Stimulated activated CD4-positive, alpha-beta T cell treated with anti-CD3 and anti-CD28 coated beads, TNF-alpha, amount 100 ng/mL, for 24 hours (primary cell): Measurements from ENCODE around the gene SPART.
"Not testable (repeated sequence)": the region's sequence is repeated elsewhere in the genome, so short reads cannot be mapped to it uniquely, and the experiment has no call there.

Source experiments
- DNase-seq, 3 experiments: peaks; one replicate each; pipeline ENCODE4 v3.0.0-alpha.2; 2020; ENCODE audit warnings: low read depth in 3 of 3

SPART gene

DNA sequence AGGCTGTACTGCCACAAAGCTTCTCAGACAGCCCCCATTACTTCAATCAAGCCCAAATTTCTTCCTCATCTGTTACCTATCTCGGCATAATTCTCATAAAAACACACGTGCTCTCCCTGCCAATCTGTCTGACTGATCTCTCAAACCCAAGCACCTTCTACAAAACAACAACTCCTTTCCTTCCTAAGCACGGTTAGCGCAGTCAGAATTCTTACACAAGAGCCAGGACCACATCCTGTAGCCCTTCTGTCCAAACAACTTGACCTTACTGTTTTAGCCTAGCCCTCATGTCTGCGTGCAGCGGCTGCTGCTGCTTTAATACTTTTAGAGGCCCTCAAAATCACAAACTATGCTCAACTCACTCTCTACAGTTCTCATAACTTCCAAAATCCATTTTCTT is 26.4 kb downstream of the SPART start:
- DNase-seq: not testable (repeated sequence)

DNA sequence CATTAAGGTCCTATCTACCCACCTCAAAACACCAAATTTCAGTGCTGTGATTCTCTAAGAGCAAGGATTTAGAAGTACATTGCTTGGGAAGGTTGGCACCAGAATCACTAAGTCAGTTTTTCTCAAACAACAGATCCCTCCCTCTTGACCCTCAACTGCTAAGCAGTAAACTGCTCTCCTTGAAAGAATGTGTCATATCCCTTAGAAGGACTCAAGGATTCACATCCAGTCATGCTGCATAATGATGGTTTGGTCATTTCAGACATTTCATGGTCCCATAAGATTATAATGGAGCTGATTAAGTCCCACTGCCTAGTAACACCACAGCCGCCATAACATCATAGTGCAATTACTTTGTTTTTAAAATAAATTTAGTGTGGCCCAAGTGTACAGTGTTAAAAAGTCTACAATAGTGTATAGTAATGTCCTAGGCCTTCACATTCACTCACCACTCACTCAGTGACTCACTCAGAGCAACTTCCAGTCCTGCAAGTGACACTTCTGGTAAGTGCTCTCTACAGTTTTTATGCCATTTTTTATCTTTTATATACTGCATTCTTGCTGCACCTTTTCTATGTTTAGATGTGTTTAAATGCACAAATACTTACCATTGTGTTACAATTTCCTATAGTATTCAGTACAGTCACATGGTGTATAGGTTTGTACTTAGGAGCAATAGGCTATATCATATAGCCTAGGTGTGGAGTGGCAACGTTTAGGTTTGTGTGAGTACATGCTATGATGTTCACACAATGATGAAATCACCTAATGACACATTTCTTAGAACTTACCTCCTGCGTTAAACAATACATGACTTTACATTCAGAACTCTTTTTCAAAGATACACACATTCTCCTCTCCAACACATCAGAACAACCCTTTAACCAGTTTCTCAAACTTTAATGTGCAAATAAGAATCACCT is 32.9 kb downstream of the SPART start:
- DNase-seq: no peak

DNA sequence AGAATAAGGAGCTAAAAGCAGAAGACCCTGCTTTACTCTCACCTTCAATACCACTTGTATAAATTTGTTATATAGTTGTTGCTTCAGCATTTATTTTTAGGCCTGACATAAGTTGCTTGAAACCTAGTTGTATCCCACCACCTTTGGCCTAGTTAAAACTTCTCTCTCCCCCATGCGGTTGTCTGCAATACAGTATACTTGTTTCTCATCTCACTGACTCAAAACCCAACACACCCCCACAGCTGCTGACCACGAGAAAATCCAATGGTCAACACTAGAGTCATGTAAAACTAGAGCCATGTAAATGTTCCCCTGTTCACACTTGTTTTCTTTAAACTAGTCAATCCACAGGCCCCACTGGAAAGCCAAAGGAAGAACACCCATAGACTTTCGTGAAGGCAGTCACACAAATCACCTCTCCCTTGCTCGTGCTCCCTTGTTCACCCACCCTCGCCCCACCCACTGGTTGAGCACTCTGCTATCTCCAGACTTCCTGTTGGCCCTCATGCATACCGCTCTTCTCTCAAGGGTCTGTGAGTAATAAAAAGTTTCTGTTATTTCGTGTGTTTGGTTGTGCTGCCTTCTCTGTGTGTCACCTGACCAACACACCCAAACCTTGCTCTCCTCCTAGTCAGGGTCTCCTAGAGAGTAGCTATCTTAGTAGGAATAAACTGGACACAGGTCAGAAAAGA is 35.6 kb downstream of the SPART start:
- DNase-seq: no peak

DNA sequence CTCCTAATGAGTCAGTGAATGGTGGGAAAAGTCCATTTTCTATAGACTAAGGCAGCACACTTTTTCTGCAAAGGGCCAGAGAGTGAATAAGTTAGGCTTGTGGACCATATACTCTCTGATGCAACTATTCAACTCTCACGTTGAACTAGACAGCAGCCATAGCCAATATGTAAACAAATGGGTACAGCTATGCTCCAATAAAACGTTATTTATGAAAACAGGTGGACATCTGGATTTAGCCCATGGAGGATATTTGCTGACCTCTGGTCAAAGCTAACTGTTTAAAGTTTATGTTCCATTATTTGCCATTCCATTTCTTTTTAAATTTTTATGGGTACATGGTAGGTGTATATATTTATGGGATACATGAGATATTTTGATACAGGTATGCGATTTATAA is 43.9 kb downstream of the SPART start:
- no peak for DNase-seq

DNA sequence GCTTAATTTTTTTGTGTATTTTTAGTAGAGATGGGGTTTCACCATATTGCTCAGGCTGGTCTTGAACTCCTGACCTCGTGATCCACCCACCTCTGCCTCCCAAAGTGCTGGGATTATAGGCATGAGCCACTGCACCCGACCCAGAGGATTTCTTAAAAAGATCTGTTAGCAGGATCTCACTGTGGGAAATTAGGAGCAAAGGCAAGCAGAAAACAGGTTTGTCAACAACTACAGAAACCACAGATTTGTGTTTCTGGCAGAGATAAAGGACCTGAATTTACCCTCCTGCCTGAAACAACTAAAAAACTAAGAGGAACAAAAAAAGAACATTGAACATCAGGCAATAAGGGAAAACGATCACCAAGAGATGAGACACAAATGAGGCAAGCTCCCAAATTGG is 46.7 kb downstream of the SPART start:
- DNase-seq: not testable (repeated sequence)

DNA sequence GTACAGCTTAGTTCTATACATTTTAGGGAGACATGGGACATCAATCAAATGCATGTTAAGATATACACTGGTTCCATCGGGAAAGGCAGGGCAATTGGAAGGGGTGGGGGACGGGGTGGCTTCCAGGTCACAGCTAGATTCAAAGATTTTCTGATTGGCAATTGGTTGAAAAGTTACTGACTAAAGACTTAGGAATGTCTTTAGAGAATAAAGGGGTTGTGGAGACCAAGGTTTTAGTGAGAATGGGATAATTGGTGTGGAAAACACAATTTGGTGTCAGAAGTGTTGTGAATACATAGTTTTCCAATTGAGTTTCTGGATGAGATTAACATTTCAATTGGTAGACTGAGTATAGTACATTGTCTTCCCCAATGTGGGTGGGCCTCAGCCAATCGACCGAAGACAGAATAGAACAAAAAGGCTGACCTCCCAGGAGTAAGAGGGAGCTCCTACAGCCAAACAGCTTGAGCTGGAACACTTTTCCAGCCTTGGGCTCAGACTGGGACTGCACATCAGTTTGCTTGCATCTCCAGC is 47.6 kb downstream of the SPART start:
- no peak for DNase-seq

DNA sequence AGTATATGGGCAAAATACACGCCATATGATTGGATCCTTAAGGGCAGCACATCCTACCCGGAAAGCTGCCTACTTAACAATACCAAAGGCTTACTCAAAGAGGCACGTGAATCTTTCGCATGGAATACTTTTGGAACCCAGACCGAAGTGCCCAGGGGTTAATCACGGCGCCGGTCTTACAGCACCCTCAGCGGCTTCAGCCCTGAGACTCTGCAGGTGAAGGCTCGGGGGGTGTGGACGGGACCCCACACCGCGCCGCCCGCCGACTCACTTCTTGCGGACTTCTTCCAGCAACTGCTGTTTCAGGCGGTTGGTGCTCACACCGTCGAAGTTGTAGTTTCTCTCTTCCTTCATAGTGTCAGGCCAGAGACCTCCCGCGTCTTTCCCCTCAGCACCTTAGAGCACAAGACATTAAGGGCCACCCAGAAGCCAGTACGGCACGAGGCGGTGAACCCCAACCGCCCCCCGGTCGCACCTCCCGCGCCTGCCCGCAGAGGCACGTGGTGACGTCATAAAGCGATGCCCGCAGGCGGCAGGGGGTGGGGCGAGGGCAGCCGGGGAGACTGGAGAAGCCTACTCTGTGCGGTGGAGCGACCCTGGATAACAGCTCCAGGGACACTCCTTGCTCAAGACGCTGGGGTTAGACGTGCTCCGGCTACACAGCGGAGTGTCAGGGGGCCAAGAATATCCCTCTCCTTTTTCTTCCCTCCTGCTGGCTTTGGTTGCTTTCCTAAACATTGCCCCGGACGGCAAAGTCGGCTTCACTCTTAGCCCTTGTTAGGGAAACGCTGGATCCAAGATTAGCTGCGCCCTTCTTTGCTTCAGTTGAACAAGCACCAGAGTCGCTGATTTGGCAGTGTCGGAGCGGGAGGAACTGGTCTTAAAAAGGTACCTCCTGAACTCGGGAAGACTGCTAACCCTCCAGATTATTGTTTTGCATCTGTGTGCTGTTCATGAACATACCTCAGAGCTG is 48.5 kb downstream of the SPART start, which contains the start of gene CCDC169:
TSS of gene CCDC169 (minus strand) at position 449 of the 973 bp plus-strand sequence. CDS start at position 354, 95 bp downstream.
- DNase-seq: peak; percentile 22 to 64 (median 42)

DNA sequence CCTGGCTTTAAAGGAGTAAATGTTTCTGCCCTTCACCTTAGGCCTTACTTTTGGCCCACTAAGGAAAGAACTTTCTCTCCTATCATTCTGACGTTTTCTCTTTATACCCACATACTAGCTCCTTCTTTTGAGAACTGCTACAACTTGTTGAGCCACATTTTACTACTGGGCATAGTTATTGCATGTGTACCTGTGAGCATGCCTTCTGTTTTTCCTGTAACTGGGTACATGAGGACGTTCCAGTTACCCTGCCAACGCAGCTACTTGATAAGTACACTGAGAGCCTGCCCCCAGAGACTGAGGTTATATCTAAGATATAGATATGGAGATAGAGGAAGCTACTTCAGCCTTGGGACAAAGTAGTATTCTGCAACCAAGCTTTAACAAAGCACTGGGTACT is 52.1 kb downstream of the SPART start:
- DNase-seq: no peak

DNA sequence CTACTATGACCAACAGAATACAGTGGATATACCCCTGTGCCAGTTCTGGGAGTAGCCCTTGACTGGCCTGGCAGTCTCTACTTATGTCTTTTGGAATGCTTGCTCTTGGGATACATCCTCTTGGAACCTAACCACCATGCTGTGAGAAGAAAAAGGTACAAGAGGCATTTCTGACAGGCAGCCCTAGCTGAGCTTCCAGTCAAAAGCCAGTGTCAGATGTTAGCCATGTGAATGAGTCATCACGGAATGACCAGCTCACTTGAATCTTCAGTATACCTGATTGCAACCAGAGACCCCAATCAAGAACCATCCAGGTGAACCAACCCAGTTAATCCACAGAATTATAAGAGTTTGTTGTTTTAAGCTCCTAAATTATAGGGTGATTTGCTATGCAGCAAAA is 52.7 kb downstream of the SPART start:
- no peak for DNase-seq

DNA sequence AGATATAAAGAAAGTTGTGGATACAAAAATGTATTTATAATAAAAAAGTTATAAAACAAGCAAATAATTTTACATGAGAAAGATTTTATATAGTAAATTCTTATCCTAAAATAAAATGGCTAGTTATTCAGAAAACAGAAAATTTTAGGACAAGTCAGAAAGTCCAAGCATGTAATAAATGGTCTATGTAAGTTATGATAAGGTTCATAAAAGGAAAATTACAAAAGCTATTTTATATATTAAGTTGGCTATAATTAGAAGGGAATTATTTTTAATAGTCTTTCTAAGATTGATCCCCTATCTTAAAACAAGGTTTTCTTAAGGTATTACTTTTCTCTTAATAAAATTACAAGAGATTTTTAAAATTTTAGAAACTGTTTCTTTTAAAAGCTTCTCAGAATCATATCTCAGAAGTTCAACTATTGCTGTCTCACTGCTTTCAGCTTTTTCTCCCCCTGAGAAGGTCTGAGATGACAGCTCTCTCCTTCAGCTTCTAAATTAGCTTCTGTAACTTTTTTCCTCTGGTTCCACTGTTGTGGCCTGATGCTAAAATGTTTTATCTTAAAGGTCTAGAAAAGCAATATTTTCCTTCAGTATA is 57.3 kb downstream of the SPART start:
- DNase-seq: no peak

DNA sequence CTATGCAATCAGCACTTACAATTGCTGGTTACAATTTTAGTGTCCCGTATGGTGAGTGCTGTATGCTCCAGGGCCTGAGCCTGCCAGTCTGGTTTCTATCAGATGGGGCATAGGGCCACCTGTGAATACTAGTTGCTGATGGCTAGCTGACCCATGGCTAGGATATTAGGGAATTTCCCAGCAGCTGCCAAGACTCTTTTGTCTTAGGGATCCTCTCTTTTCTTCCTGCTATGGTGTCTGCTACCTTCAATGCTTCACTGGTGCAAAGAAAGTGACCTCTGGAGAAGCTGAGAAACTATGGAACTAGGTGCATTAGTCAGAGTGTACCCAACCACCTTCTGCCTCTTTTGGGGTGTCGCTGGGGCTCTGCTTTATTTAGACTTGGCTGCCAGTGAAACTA is 60.2 kb downstream of the SPART start:
- no peak for DNase-seq

DNA sequence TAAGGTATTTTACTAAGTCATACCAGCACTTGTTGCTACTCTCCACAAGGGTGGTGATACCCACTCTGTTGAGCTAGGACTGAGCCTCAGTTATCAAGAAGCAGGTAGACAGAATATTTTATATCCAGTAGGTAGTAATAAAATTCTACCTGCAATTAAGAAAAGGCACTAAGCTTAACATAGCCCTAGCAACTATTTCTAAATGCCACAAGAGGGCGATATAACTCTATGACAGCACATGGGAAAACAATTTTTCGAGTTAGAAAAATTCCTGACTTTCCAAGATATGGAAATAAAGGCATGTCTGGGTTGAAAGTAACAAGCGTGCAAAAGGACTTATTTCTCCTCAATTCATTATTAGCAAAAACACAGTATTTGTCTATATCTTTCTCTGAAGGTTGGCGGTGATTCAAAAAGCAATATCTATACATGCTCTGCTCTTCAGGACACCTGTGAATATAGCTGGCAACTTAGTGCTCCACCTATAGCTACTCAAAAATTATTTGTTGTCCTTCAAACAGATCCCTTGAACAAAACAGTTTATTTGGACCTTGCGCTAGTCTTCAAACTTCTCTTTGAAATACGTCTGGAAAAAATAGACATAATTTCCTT is 63.3 kb downstream of the SPART start:
- DNase-seq: no peak

DNA sequence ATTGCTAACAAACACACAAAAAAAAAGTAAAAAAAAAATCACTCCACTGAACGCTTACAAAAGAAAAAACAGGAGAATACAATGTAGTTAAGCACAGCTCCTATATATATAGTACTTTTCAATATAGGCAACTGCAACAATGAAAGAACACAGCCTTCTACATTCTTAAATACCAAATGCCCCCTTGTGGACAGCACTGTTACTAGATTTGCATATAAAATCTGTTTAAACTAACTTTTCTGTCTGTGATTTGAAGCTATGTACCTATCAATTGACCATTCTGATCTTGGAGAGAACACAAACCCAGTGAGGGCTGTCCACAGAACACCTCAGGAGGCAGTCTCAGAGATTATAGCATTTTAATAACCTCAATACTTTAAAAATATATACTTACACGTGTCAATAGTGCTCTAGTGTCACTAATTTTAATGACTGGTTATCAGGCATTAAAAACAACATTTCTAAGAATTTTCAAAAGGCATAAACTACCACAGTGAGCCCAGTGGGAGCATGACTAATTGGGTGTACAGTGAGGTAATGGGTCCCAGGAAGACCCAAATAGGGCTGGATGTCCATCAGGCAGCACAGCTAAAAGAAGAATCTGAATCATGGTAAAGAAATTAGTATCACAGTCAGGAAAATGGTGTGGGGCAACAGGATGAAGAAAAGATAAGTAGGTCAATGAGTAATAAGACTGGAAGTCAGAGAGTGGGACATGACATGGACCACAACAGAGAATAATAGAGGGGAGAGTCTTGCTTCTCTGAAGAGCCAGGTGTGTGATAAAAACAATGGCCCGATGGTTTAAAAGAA is 70.8 kb downstream of the SPART start:
- no peak for DNase-seq

DNA sequence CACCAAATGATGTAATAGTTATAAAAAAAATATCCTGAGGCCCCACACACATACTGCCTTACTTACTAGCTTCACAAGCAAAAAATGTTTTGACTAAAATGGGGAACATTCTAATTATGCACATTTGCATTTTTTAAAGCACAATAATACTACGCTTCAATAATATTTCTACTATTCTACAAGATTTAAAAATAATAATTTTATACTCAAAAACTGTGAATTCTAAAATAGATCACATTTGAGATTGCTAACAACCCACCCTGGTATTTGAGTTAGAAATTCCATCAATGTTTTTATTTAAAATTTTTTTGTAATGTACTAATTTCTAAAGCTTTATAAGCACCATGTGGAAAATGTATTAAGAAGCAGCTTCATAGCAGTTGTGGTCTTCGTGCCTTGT is 72.8 kb downstream of the SPART start:
- no peak for DNase-seq

DNA sequence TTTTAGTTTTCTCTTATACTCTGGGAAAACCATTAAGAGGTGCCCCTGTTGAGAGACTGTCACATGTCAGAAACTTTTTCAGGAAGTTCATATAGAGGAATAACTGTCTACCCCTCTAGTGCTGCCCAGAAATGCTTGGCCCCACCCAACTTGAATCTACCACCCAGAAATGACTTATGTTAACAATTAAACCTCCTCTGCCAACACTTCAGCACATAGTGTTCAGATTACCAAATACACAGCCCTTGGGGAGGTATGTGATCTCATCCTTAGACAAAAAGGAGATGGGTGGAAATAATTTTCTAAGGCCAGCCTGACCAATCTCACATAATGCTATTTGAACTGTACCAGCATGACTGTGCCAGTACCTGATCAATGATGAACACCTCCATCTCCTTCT is 84.2 kb downstream of the SPART start:
- DNase-seq: no peak

DNA sequence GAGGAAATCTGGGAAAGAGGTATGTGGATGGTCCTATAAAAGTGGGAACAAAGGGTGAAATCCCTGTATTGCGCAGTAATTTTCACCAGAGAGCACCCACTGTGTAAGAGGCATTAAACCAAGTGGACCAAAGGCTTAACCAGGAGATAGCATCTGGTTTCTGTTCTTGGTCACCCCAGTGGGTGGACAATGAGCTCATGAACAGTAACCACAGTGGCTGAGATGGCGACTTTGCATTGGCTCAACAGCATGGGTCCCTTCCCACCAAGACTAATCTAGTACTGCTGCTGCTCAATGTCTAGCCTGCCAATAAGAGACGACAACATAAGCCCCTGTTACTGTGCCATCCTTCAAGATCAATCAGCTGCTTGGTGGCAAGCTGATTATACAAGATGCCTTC is 85.2 kb downstream of the SPART start:
- no peak for DNase-seq

DNA sequence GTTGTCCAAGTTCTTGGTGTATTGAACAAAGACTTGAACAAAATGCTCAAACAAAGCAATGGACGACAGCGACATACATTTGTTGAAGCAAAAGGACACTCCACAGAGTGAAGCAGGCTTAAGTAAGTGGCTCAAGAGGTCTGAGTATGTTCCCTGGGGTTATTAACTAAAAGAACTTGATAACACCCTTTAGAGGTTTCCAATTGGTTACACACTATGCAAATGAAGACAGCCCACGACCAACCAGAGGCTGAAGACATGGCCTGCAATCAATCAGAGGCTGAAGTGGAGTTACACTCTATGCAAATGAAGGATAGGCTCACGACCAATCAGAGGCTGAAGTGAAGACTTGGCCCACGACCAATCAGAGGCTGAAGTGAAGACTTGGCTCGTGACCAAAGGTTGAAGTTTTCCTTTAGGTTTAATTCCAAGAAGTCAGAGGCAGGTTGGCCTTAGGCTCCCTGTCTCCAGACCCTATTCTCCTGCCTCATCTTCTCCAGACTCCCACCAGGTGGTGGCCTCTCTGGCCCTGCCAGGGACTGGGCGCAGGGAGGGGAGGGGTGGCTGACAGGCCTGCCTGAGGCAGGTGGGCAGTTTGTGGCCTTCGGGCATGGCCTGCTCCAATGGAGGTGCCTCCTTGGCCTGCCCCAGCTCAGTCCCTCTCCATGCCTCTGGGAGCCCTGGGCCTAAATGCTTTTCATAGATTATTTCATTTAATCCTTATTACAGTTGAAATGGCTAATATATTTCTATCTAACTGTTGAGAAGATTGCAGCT is 86.6 kb downstream of the SPART start:
- no peak for DNase-seq

DNA sequence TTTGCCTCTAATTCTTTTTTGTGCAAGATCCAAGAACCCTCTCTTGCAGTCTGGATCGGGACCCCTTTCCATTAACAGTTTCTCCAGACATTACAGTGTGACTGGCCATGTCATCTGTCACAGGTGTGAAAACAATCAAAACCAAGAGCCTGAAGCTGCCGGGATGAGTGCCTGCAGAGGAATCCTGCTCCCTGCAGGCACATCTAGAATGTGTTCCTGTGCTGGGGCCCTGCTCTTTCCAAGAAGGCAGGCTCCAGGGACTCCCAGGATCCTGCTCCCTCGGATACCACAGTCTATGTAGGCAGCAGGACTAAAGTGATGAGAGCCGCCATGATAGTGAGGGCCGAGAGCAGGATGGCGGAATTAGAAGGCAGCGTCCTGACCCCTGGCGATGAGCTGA is 87.4 kb downstream of the SPART start:
- DNase-seq: no peak
